GM21526 (cell line): ENCODE measurements around the gene PRSS21.
A peak's percentile ranks its signal among the peaks of the same experiment; 100 is the strongest.

Experiments
- ATAC-seq: cut with Tn5 transposase; IDR thresholded peaks from one replicate; pipeline ENCODE4 v1.9.1; 2021; ENCODE audit warnings: moderate library complexity; ENCODE audit not compliant: unreplicated experiment, low FRiP score

Gene PRSS21

GRCh38 chr16:2816751-2817339 lies at the start of gene PRSS21:
PRSS21 (plus strand) TSS chr16:2817237; CDS start chr16:2817269, 32 bp downstream.
- ATAC-seq, result no peak

- ATAC-seq, result no peak
Measured at GRCh38 chr16:2767891-2768290, 49.1 kb upstream of the PRSS21 start.

GRCh38 chr16:2768403-2769089 lies 48.5 kb upstream of the PRSS21 start:
- ATAC-seq, result no peak

- no peak for ATAC-seq
Measured at GRCh38 chr16:2769100-2769529, 47.9 kb upstream of the PRSS21 start.

- no peak for ATAC-seq
Measured at GRCh38 chr16:2769675-2770056, 47.4 kb upstream of the PRSS21 start.

GRCh38 chr16:2770057-2770951 lies 46.7 kb upstream of the PRSS21 start:
- ATAC-seq, result no peak

- ATAC-seq, result no peak
Measured at GRCh38 chr16:2771496-2772402, 45.3 kb upstream of the PRSS21 start.

GRCh38 chr16:2773188-2773968 lies 43.7 kb upstream of the PRSS21 start:
- ATAC-seq, result no peak

- no peak for ATAC-seq
Measured at GRCh38 chr16:2774161-2774891, 42.7 kb upstream of the PRSS21 start.

- no peak for ATAC-seq
Measured at GRCh38 chr16:2775131-2775716, 41.8 kb upstream of the PRSS21 start.

GRCh38 chr16:2775765-2776499 lies 41.1 kb upstream of the PRSS21 start:
- no peak for ATAC-seq

GRCh38 chr16:2776500-2777139 lies 40.4 kb upstream of the PRSS21 start:
- peak; percentile 18 for ATAC-seq

- peak; percentile 50 for ATAC-seq
Measured at GRCh38 chr16:2777231-2777902, 39.7 kb upstream of the PRSS21 start, which contains the start of gene ELOB. ELOB (minus strand) TSS chr16:2777280; CDS start chr16:2777239, 41 bp downstream.

- ATAC-seq, result no peak
Measured at GRCh38 chr16:2777903-2778629, 39.0 kb upstream of the PRSS21 start.

GRCh38 chr16:2778630-2778958 lies 38.4 kb upstream of the PRSS21 start:
- no peak for ATAC-seq
